Placental pericyte (primary cell): ENCODE measurements around the gene EOLA1. TPM values are rescaled to one million over a fixed set of nuclear protein-coding genes. Genes with fewer than 3 reads are reported as not detected.

ENCODE experiments used
- total RNA-seq: library from RNA; depleted of rRNA; stranded (reverse); fragments of >200 nt; gene quantifications from 2 replicates; pipeline ENCODE4 v1.2.3, GENCODE V29; 2012

Gene EOLA1
- 13.6 and 13.8 TPM in 2 replicates for total RNA-seq

DNA sequence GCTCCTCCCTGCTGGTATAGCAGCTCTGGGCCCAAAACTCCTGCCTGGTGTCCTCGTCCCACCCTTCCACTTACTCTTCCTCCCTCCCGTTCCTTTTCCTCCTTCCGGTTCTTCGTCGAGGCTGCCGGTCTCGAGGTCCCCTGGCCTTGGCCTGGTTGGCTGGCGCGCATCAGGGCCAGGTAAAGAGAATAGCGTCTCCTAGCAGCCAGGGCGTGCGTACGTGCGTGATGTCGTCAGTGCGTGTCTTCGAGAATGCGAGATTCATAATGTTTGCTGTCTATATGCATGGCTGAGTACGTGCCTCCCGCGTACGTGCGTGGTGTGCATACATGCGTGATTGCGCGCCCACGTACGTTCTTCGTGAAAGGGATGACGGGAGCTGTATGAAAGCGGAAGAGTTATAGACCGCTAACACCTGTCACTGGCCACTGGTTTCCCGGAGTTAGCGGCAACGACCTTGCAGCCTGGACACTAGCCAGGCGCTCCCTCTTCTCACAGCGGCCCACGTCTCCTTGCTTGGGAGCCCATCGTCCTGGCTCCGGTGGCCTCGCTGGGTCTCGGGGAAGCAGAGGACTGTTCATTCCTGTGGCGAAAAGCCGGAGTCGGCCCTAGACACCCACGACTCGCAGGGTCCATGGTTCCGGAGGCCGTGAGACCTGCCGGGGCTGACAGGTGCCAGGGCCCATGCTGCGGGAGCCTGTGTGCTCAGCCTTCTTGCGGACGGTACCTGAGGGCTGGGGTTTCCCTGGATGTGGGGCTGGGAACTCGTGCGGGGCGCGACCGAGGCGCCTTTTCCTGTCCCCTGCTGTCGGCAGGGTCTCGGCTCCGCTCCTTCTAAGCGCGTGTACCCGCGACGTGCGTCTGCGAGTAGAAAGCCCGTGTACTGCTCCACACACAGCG, at the start of gene EOLA1:
TSS of gene EOLA1 (plus strand) at position 392 of the 900 bp plus-strand sequence. CDS start 4,619 bp downstream, outside the sequence.

DNA sequence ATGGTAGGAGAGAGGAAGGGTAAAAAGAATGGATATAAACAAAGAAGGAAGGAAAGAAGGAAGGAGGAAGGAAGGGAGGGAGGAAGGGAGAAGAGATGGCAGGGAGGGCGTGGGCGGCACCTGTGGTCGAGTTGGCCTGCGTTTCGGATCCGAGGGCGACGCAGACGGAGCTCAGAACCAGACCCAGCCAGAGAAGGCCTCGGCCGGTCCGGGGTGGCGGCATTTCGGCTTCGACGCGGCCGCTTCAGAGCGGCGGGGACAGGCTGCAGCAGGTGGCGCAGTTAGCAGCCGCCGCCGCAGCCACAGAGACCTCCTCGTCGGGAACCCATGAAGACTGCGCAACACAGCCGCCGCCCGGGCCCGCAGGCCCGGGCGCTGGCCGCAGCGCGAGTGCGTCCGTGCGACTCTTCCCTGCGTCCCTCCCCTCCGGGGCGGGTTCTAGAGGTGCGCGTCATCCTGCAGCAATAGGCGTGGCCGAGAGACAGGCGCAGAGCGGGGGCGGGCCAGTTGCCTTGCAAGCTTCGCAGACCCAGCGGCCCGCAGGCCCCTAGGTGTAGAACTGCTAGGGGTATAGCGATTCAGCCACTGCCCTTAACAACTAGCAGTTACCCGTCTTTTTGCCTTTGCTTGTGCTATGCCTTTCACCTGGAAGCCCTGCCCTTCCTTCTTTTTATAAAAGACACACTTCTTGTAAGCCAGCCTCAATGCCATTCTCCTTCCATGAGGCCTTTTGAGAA, 35.7 kb upstream of the EOLA1 start, which contains the start of gene IDS:
TSS of gene IDS (minus strand) at position 392 of the 737 bp plus-strand sequence. CDS start at position 223, 169 bp downstream.

DNA sequence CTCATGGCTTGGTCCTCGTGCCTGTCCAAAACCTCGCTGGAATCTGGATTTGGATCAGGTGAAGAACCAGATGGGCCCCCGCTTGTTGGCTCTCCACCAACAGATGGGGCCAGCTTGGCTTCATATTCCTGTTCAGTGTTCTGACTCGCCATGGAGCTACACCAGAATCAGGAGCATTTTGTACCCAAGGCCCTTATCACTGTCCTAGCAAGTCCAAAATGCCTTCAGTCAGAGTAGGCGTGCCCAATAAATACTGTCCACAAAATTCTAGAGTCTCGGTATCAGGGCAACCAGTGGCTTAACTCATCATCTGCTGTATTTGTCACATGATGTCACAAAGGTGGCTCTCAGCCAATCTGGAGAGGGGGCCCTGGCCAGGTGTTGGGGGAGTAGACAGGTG, 8.9 kb downstream of the EOLA1 start, which contains the start of gene HSFX3:
TSS of gene HSFX3 (minus strand) at position 224 of the 400 bp plus-strand sequence. CDS start at position 152, 72 bp downstream.

DNA sequence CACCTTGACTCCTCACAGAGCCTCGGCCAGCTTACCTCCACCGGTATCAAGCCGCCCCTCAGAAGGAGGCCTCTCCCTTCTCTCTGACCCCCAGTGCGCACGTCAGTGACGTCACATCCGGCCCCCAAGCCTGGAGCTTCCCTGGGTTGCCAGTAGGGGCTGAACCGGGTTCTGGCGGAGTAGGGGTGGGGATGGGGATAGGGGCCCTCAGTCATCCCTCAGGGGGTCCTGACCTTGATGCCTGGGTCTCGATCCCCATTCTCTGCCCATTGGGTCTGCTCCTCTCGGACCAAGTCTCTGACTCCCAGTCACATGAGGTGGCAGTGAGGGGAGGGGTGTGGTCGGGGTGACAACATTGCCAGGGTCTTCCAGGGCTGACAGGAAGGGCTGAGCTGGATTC, 46.5 kb downstream of the EOLA1 start, which contains the start of gene MAGEA9B:
TSS of gene MAGEA9B (minus strand) at position 101 of the 400 bp plus-strand sequence. CDS start 4,280 bp downstream, outside the sequence.

DNA sequence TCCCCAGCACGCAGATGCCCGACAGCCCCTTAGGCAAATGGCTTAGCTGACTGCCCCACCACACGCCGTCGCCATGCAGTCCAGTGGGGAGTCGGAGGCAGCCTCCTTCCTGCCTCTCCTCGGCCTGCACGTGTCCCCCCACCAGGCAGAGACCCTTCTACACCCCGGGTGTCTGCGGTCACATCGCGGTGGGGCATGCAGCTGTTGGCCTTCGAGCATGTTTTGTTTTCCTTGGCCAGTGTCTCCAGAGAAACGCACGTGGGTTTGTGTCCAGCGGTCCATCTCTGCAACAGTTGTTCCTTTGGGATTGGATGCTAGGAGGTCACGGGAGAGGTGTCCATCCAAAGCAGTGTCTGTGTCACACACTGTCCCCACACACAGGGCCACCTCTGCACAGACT, 54.4 kb downstream of the EOLA1 start, which contains the start of gene HSFX2:
TSS of gene HSFX2 (minus strand) at position 101 of the 400 bp plus-strand sequence. CDS start 614 bp downstream, outside the sequence.

Other genes starting within 250 kb of the EOLA1 start
- gene IDS, start 35.7 kb upstream of the EOLA1 start, total RNA-seq, result 40.3 and 85.2 TPM in 2 replicates
- not detected in 2 replicates for gene HSFX3, start 8.9 kb downstream of the EOLA1 start, total RNA-seq
- not detected in 2 replicates for gene MAGEA9B, start 46.4 kb downstream of the EOLA1 start, total RNA-seq
- 0.14 TPM in 1 of 2 replicates, not detected in the other for gene HSFX2, start 54.3 kb downstream of the EOLA1 start, total RNA-seq
- gene TMEM185A, start 90.8 kb downstream of the EOLA1 start, total RNA-seq, result 14.6 and 16.2 TPM in 2 replicates
- gene MAGEA11, start 171.0 kb downstream of the EOLA1 start, total RNA-seq, result not detected in 2 replicates
- 0.29 and 0.88 TPM in 2 replicates for gene HSFX1, start 233.1 kb downstream of the EOLA1 start, total RNA-seq
- gene MAGEA9, start 240.9 kb downstream of the EOLA1 start, total RNA-seq, result not detected in 2 replicates